ENCODE measurements around the gene GPR155. TPM values are rescaled to one million over a fixed set of nuclear protein-coding genes. Genes with fewer than 3 reads are reported as not detected.

GPR155 gene
- polyA plus RNA-seq, 3 donors = 3.4 to 7.6 (median 7.0) TPM

- peak overlapping the region; percentile 77 for H3K4me2 ChIP-seq (replicated peaks; ENCODE audit: extremely low read depth, low read length, poor library complexity, severe bottlenecking)
- intact Hi-C loops (cut with micrococcal nuclease) = no loop called here
Observed at GRCh38 chr2:174493549-174494331, 6.9 kb upstream of the GPR155 start.

More at GRCh38 chr2:174493549-174494331, 6.9 kb upstream of the GPR155 start:
- no peak overlapping the region for H3K9ac ChIP-seq (ENCODE audit: insufficient read depth, low read length, poor library complexity, severe bottlenecking)
- peak overlapping the region; percentile 83 to 90 for H3K27ac ChIP-seq (ENCODE audit: low read depth in 1 of 2, low read length in 2 of 2)
- no peaks in the 10 kb centered on the region for H3K27me3 ChIP-seq (ENCODE audit: control insufficient read depth in 2 of 2, insufficient read depth in 2 of 2, low read length in 2 of 2)
- Mint-ChIP-seq H3K36me3 (peaks cover 0 to 1% of the 10 kb centered on the region in 2 donors), H3K4me3 (peak overlapping the region; percentile 63 to 65), H3K27me3 (ENCODE audit: low read depth in 3 of 3) (peaks cover 0 to 3% (median 0%) of the 10 kb centered on the region in 3 donors), H3K9me3 (peaks cover 0 to 5% (median 0%) of the 10 kb centered on the region in 7 donors), H3K4me1 (peaks cover 32% of the 10 kb centered on the region), H3K27ac (peak overlapping the region; percentile 87 to 95 (median 93))
- H3K4me3 ChIP-seq (replicated peaks in 1 of 3; ENCODE audit: low read depth in 2 of 3, low read length in 3 of 3) = peak overlapping the region; percentile 22 to 63 (median 38)
- H3K4me1 ChIP-seq (ENCODE audit: control insufficient read depth in 1 of 2, insufficient read depth in 2 of 2, low read length in 2 of 2) = peaks cover 19 to 21% of the 10 kb centered on the region in 2 donors
- TF ChIP-seq CTCF (IDR thresholded peaks at IDR 0.05) = no peak
- H3K36me3 ChIP-seq (replicated peaks in 1 of 2; ENCODE audit: control insufficient read depth in 1 of 2, insufficient read depth in 2 of 2, low read length in 2 of 2) = no peaks in the 10 kb centered on the region
- H3K9me3 ChIP-seq (replicated peaks in 1 of 2; ENCODE audit: control insufficient read depth in 1 of 2, insufficient read depth in 1 of 2, low read length in 2 of 2) = no peaks in the 10 kb centered on the region
- peak overlapping the region; percentile 67 for H2AFZ ChIP-seq (ENCODE audit: insufficient read depth, low read depth, low read length, poor library complexity, severe bottlenecking)
- no peak for DNase-seq
- H3K79me2 ChIP-seq (ENCODE audit: insufficient read depth, low read length) = no peaks in the 10 kb centered on the region
- H4K20me1 ChIP-seq (ENCODE audit: insufficient read depth, low read length) = no peaks in the 10 kb centered on the region
- 100% methylated on average over 1 of the region's 11 CpGs for WGBS (ENCODE audit: insufficient coverage)
